B cell (primary cell): ENCODE data around the gene MICAL3. TPM values are rescaled to one million over a fixed set of nuclear protein-coding genes. Genes with fewer than 3 reads are reported as not detected.

Experiments used
- ATAC-seq: fragments of 200-7000 bp; cut with Tn5 transposase; one replicate; pipeline ENCODE4 v1.10.0; 2021; ENCODE audit warnings: low read depth, mild to moderate bottlenecking, moderate number of reproducible peaks, moderate library complexity
- CTCF ChIA-PET: fragments of 350-600 bp; sonication (Branson Sonifier 250); formaldehyde crosslinking; loops from one replicate; lab custom pipeline; 2021; ENCODE audit warnings: antibody characterized with exemption, inconsistent platforms; lab: Charles Lee
- POLR2A ChIA-PET: fragments of 350-600 bp; sonication (Branson Sonifier 250); formaldehyde crosslinking; loops from one replicate; lab custom pipeline; 2021; ENCODE audit warnings: antibody characterized with exemption; lab: Charles Lee
- DNase-seq: peaks from one replicate; pipeline ENCODE4 v3.0.0; 2013
- H2AFZ ChIP-seq: 2 replicates; pipeline ENCODE4 v1.6.1; 2012; ENCODE audit warnings: mild to moderate bottlenecking, low read depth, low read length; ENCODE audit not compliant: insufficient read depth, poor library complexity, severe bottlenecking
- H3K27ac ChIP-seq, 2 donors: 1 replicate in 1 of 2; 2 replicates in 1 of 2; pipeline ENCODE4 v1.5.1; 2012 to 2013; ENCODE audit warnings: low read length in 2 of 2, mild to moderate bottlenecking in 2 of 2, moderate library complexity in 1 of 2
- H3K27me3 ChIP-seq, 4 experiments: fragments of 200-600 bp in 1 of 4; sonication (generic) in 1 of 4; replicated peaks in 1 of 4; 1 replicate in 2 of 4; 2 replicates in 2 of 4; pipeline versions ENCODE4 v1.6.1 to v1.7.0; 2013 to 2016; ENCODE audit warnings: low read length in 3 of 4, mild to moderate bottlenecking in 2 of 4, mixed read lengths in 1 of 4, moderate library complexity in 1 of 4; ENCODE audit not compliant: insufficient read depth in 4 of 4, control insufficient read depth in 3 of 4; ENCODE audit errors: control extremely low read depth in 1 of 4
- H3K36me3 ChIP-seq, 2 experiments: replicated peaks in 1 of 2; 1 replicate in 1 of 2; 2 replicates in 1 of 2; pipeline versions ENCODE4 v1.6.1 to v1.7.1; 2013; ENCODE audit warnings: low read length in 1 of 2; ENCODE audit not compliant: insufficient read depth in 2 of 2, control insufficient read depth in 1 of 2; ENCODE audit errors: control extremely low read depth in 1 of 2, extremely low read depth in 1 of 2
- H3K4me1 ChIP-seq, 2 donors: fragments of 200-600 bp in 1 of 2; sonication (generic) in 1 of 2; 1 replicate in 1 of 2; 2 replicates in 1 of 2; pipeline versions ENCODE4 v1.5.1 to v1.6.1; 2013 to 2017; ENCODE audit warnings: low read length in 2 of 2; ENCODE audit not compliant: control insufficient read depth in 2 of 2, insufficient read depth in 2 of 2
- H3K4me2 ChIP-seq: replicated peaks from 2 replicates; pipeline ENCODE3; 2012; ENCODE audit warnings: mild to moderate bottlenecking, low read depth, low read length; ENCODE audit not compliant: poor library complexity, severe bottlenecking
- H3K4me3 ChIP-seq, 5 experiments: fragments of 200-600 bp in 1 of 5; sonication (generic) in 1 of 5; 1 replicate in 3 of 5; 2 replicates in 2 of 5; pipeline versions ENCODE4 v1.5.1 to v1.7.0; 2011 to 2016; ENCODE audit warnings: low read length in 4 of 5, mild to moderate bottlenecking in 4 of 5, low read depth in 2 of 5, control low read depth in 1 of 5, moderate library complexity in 1 of 5; ENCODE audit not compliant: insufficient read depth in 1 of 5; ENCODE audit errors: control extremely low read depth in 1 of 5, extremely low read depth in 1 of 5
- H3K79me2 ChIP-seq: fragments of 200-600 bp; sonication (generic); one replicate; pipeline ENCODE4 v1.6.0; 2016; ENCODE audit warnings: low read length; ENCODE audit not compliant: control insufficient read depth, insufficient read depth
- H3K9ac ChIP-seq: fragments of 200-600 bp; sonication (generic); 2 replicates; pipeline ENCODE4 v1.6.1; 2017; ENCODE audit warnings: mild to moderate bottlenecking, low read length, moderate library complexity
- H3K9me3 ChIP-seq, 3 donors: one replicate each; pipeline versions ENCODE4 v1.6.1 to v1.7.1; 2013; ENCODE audit warnings: low read length in 2 of 3; ENCODE audit not compliant: control insufficient read depth in 2 of 3, insufficient read depth in 1 of 3; ENCODE audit errors: control extremely low read depth in 1 of 3
- H4K20me1 ChIP-seq: 2 replicates; pipeline ENCODE4 v1.6.0; 2012; ENCODE audit warnings: mild to moderate bottlenecking, low read length; ENCODE audit not compliant: insufficient read depth, control insufficient read depth, poor library complexity, severe bottlenecking
- H3K27ac Mint-ChIP-seq: one replicate; pipeline ENCODE4 v1.8.0; 2021; ENCODE audit warnings: mixed read lengths
- H3K27me3 Mint-ChIP-seq: one replicate; pipeline ENCODE4 v1.8.0; 2021; ENCODE audit warnings: mixed read lengths
- H3K4me1 Mint-ChIP-seq: one replicate; pipeline ENCODE4 v1.8.0; 2021; ENCODE audit warnings: mixed read lengths
- H3K4me3 Mint-ChIP-seq: one replicate; pipeline ENCODE4 v1.8.0; 2021; ENCODE audit warnings: mixed read lengths
- H3K9me3 Mint-ChIP-seq: one replicate; pipeline ENCODE4 v1.8.0; 2022; ENCODE audit warnings: mixed read lengths; ENCODE audit not compliant: insufficient read depth
- EZH2 ChIP-seq: IDR thresholded peaks from 2 replicates; pipeline ENCODE4 v1.6.1; 2012; ENCODE audit warnings: borderline replicate concordance, low read depth, mild to moderate bottlenecking, moderate library complexity, low read length; ENCODE audit not compliant: insufficient read depth, poor library complexity, severe bottlenecking
- WGBS: methylation state at CpG from one replicate; pipeline ENCODE4 v1.1.5; 2013; ENCODE audit warnings: missing lambda C conversion rate; ENCODE audit not compliant: insufficient coverage; 5-methylcytosine and 5-hydroxymethylcytosine counted together
- intact Hi-C: fragments of 100-400 bp; cut with micrococcal nuclease; formaldehyde crosslinking; loops from one replicate; pipeline ENCODE4 v1.10.0; 2022
- polyA plus RNA-seq: library from polyadenylated mRNA; depleted of rRNA; stranded (reverse); fragments of >200 nt; gene quantifications from 2 replicates; pipeline ENCODE4 v1.2.3, GENCODE V29; 2012
- total RNA-seq, 2 donors: library from RNA; stranded (reverse); fragments of 120-200 nt in 1 of 2; gene quantifications; 1 replicate in 1 of 2; 2 replicates in 1 of 2; pipeline versions ENCODE4 v1.2.3 to v1.2.4, GENCODE V29; 2013 to 2022
- TF ChIP-seq, protein P1 (sequence below): fragments of 200-600 bp; IDR thresholded peaks from one replicate; pipeline ENCODE4 v1.8.0; 2022; ENCODE audit warnings: antibody characterized with exemption, mild to moderate bottlenecking

Gene MICAL3
- total and polyA plus RNA-seq, 2 donors (not counting 1 experiment from before 2014, with no cell fraction given), result 50.5 to 253 TPM

DNA sequence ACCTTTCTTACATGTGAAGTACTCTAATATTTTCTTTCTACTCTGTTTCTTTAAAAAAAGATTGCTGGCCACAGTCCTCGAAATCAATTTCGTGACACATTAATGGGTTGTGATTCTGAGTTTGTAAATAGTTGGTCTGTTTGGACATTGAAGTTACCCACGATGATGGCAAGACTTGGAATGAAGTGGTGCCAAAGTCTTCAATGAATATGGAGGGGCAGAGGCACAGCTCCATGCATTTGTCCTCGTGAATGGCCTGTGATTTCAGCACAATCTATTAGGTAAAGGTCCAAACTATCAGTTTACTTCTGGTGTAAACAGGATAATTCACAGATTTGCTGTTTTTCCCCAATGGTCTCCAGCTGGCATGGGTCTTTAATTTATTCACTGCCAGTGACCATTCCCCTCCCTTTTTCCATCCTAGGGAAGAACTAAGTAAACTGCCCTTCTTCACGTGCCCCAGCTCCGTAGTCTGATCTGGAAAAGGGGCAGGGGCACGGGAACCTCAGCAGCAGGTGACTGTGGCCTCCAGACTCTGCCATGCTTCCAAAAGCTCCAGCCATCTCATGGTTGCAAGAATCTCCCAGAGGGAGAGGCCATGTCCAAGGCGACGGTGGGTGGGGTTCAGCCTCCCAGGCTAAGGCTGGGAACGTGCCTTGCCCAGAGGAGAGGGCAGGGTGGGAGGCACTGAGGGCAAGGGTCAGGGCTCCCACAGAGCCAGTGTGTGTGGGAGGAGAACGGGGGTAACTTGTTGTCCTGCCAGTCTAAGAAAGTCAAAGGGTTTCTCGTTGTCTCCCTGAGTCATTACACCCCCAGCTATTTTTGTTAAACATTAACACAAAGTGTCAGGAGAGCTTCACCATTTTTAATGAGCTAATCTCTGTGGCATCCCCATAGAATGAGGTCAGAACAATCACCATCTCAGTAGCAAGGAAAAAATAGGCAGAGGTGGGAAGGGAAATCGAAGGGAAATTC lies 36.6 kb upstream of the MICAL3 start:
- Mint-ChIP-seq H3K4me1 (peaks cover 51% of the 10 kb centered on the region), H3K9me3 (no peaks in the 10 kb centered on the region), H3K27me3 (no peaks in the 10 kb centered on the region), H3K4me3 (no peak overlapping the region), H3K27ac (no peak overlapping the region)
- 94% methylated on average over 8 of the region's 13 CpGs for WGBS
- Histone ChIP-seq H3K4me3 (no peak overlapping the region), H3K79me2 (peaks cover 3% of the 10 kb centered on the region), H3K9ac (no peak overlapping the region), H3K27me3 (no peaks in the 10 kb centered on the region), H2AFZ (no peak overlapping the region), H3K27ac (no peak overlapping the region), H3K36me3 (no peaks in the 10 kb centered on the region), H3K4me1 (peaks cover 37 to 52% of the 10 kb centered on the region in 2 donors), H3K4me2 (no peak overlapping the region), H3K9me3 (no peaks in the 10 kb centered on the region), H4K20me1 (no peaks in the 10 kb centered on the region)
- TF ChIP-seq, protein P1, sequence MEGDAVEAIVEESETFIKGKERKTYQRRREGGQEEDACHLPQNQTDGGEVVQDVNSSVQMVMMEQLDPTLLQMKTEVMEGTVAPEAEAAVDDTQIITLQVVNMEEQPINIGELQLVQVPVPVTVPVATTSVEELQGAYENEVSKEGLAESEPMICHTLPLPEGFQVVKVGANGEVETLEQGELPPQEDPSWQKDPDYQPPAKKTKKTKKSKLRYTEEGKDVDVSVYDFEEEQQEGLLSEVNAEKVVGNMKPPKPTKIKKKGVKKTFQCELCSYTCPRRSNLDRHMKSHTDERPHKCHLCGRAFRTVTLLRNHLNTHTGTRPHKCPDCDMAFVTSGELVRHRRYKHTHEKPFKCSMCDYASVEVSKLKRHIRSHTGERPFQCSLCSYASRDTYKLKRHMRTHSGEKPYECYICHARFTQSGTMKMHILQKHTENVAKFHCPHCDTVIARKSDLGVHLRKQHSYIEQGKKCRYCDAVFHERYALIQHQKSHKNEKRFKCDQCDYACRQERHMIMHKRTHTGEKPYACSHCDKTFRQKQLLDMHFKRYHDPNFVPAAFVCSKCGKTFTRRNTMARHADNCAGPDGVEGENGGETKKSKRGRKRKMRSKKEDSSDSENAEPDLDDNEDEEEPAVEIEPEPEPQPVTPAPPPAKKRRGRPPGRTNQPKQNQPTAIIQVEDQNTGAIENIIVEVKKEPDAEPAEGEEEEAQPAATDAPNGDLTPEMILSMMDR, result no peak
- TF ChIP-seq EZH2, result no peak
- ATAC-seq (no peak), DNase-seq (no peak)
- ChIA-PET CTCF (interaction anchor here (0.9 to 1.1 kb wide), 2 partner anchors 15 to 60 kb away, joined by 3 to 4 read pairs; no protein-coding TSS in a partner anchor), POLR2A (interaction anchor here (0.7 kb wide), 1 partner anchor 13 kb away, joined by 4 read pairs; no protein-coding TSS in a partner anchor)
- intact Hi-C loops, result no loop called here

DNA sequence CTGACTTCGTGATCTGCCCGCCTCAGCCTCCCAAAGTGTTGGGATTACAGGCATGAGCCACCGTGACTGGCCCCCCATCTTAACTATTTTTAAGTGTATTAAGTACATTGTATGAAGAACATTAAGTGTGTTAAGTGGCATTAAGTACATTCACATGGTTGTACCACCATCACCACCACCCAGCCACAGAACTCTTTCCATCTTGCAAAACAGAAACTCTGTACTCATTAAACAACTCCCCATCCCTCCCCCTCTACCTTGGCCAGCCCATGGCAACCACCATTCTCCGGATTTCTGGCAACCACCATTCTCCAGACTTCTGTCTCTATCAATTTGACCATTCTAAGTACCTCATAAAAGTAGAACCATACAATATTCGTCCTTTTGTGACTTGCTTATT lies 35.6 kb upstream of the MICAL3 start:
- H3K36me3 ChIP-seq, result no peaks in the 10 kb centered on the region
- no peak overlapping the region for H2AFZ ChIP-seq
- intact Hi-C loops, result no loop called here
- no peak for TF ChIP-seq EZH2
- TF ChIP-seq, protein P1, result no peak
- ChIA-PET POLR2A (no interaction called here), CTCF (no interaction called here)
- no peaks in the 10 kb centered on the region for H3K9me3 ChIP-seq
- no peak overlapping the region for H3K27ac ChIP-seq
- peaks cover 3% of the 10 kb centered on the region for H3K79me2 ChIP-seq
- Mint-ChIP-seq H3K4me1 (peaks cover 51% of the 10 kb centered on the region), H3K9me3 (no peaks in the 10 kb centered on the region), H3K4me3 (no peak overlapping the region), H3K27ac (peak overlapping the region; percentile 46), H3K27me3 (no peaks in the 10 kb centered on the region)
- H4K20me1 ChIP-seq, result no peaks in the 10 kb centered on the region
- no peak for DNase-seq
- H3K27me3 ChIP-seq, result no peaks in the 10 kb centered on the region
- 86% methylated on average over 2 of the region's 5 CpGs for WGBS
- H3K4me1 ChIP-seq, result peaks cover 33 to 51% of the 10 kb centered on the region in 2 donors
- no peak for ATAC-seq
- no peak overlapping the region for H3K4me3 ChIP-seq
- H3K9ac ChIP-seq, result no peak overlapping the region
- no peak overlapping the region for H3K4me2 ChIP-seq
